Prostate gland (tissue), 2 donors: ENCODE measurements around the gene PLGRKT. TPM values are rescaled to one million over a fixed set of nuclear protein-coding genes. Genes with fewer than 3 reads are reported as not detected.

ENCODE experiments used
- DNase-seq: peaks from one replicate; pipeline ENCODE4 v3.0.0-alpha.2; 2019; ENCODE audit warnings: low spot score
- H3K27ac ChIP-seq, 2 donors: fragments of 200-600 bp; sonication (generic); 2 replicates each; pipeline ENCODE4 v1.5.1; 2017 to 2019
- H3K27me3 ChIP-seq: fragments of 200-600 bp; sonication (generic); replicated peaks from 2 replicates; pipeline ENCODE4 v1.5.1; 2019; ENCODE audit not compliant: insufficient read depth
- H3K36me3 ChIP-seq, 2 donors: fragments of 200-600 bp; sonication (generic); 1 replicate in 1 of 2; 2 replicates in 1 of 2; pipeline versions ENCODE4 v1.5.1 to v1.8.1; 2017 to 2019
- H3K4me1 ChIP-seq: fragments of 200-600 bp; sonication (generic); replicated peaks from 2 replicates; pipeline ENCODE4 v1.5.1; 2019
- H3K4me3 ChIP-seq, 2 donors: fragments of 200-600 bp; sonication (generic); 2 replicates each; pipeline ENCODE4 v1.5.1; 2017 to 2019
- H3K9me3 ChIP-seq: fragments of 200-600 bp; sonication (generic); 2 replicates; pipeline ENCODE4 v1.5.1; 2017
- POLR2A ChIP-seq: fragments of 450-650 bp; IDR thresholded peaks from one replicate; pipeline ENCODE4 v1.6.1; 2016; ENCODE audit warnings: antibody characterized with exemption, mild to moderate bottlenecking
- intact Hi-C: fragments of 100-400 bp; cut with DNase I; formaldehyde crosslinking; loops from one replicate; pipeline ENCODE4 v1.14.2; 2022
- small RNA-seq, 2 donors: library from RNA; depleted of rRNA; stranded (forward); fragments of <200 nt; gene quantifications; one replicate each; pipeline ENCODE3, GENCODE V24; 2016
- total RNA-seq, 2 donors: library from RNA; depleted of rRNA; stranded (reverse); fragments of >200 nt; gene quantifications; one replicate each; pipeline ENCODE4 v1.1.0, GENCODE V29; 2016
- TF ChIP-seq, protein P1 (sequence below), 4 experiments: fragments of 200-600 bp in 2 of 4; fragments of 450-650 bp in 2 of 4; sonication (generic) in 2 of 4; IDR thresholded peaks; 1 replicate in 3 of 4; 2 replicates in 1 of 4; pipeline ENCODE4 v1.5.1; 2016 to 2019; ENCODE audit warnings: antibody characterized with exemption in 4 of 4, mild to moderate bottlenecking in 2 of 4, moderate library complexity in 2 of 4

The PLGRKT gene
- total RNA-seq, 2 donors from 2014 or later: 10.4 to 49.6 TPM

DNA sequence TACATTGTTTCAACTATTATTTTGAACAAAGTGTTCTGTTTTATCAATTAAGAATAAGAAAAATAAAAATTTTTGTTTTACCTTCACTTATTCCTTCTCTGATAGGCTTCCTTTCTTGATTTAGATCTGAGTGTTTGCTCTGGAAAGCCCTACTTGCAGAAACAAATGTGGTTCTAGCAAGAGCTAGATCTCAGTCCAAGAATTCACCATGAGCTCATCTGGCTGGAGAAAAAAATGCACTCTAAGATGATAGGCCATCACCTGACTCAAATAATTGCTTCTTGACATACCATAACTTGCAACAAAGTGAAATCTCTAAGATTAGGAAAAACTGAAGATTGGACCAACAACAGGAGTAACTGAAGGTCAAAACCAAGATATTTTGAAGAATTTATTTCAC is 126.9 kb downstream of the PLGRKT start:
- no peak for DNase-seq
- intact Hi-C loops: no loop called here
- H3K27ac ChIP-seq: no peak overlapping the region
- H3K36me3 ChIP-seq: no peaks in the 10 kb centered on the region
- no peaks in the 10 kb centered on the region for H3K4me1 ChIP-seq
- no peak overlapping the region for H3K4me3 ChIP-seq
- H3K9me3 ChIP-seq: no peaks in the 10 kb centered on the region
- H3K27me3 ChIP-seq: no peaks in the 10 kb centered on the region
- TF ChIP-seq POLR2A: no peak
- TF ChIP-seq, protein P1, sequence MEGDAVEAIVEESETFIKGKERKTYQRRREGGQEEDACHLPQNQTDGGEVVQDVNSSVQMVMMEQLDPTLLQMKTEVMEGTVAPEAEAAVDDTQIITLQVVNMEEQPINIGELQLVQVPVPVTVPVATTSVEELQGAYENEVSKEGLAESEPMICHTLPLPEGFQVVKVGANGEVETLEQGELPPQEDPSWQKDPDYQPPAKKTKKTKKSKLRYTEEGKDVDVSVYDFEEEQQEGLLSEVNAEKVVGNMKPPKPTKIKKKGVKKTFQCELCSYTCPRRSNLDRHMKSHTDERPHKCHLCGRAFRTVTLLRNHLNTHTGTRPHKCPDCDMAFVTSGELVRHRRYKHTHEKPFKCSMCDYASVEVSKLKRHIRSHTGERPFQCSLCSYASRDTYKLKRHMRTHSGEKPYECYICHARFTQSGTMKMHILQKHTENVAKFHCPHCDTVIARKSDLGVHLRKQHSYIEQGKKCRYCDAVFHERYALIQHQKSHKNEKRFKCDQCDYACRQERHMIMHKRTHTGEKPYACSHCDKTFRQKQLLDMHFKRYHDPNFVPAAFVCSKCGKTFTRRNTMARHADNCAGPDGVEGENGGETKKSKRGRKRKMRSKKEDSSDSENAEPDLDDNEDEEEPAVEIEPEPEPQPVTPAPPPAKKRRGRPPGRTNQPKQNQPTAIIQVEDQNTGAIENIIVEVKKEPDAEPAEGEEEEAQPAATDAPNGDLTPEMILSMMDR (IDR thresholded peaks at IDR 0.05): no peak

Small RNAs within 50 kb of the gene (small RNA-seq; reads per million reads assigned to genes)
- 0 reads per million in 2 donors for gene AL135786.1
- gene HMGN2P31: 0 reads per million in 2 donors

Other genes starting within 250 kb of the PLGRKT start
- not detected for gene INSL4, start 206.5 kb downstream of the PLGRKT start, total RNA-seq
- 1 to 10 TPM; 2.3 to 2.5 TPM for gene RLN2, start 133.2 kb downstream of the PLGRKT start, total RNA-seq
- 100 to 1,000 TPM in 1 of 2 donors, 1 to 10 TPM in 1; 1.1 to 105 TPM for gene RLN1, start 98.0 kb downstream of the PLGRKT start, total RNA-seq
- 1 to 10 TPM in 1 of 2 donors, under 1 TPM in 1; 0.82 to 1.9 TPM for gene CD274, start 12.6 kb upstream of the PLGRKT start, total RNA-seq
- 1 to 10 TPM in 1 of 2 donors, not detected in 1; 1.4 TPM for gene PDCD1LG2, start 72.6 kb upstream of the PLGRKT start, total RNA-seq
- gene RIC1, start 191.2 kb upstream of the PLGRKT start, total RNA-seq: 10 to 100 TPM; 18.0 to 49.8 TPM